ENCODE measurements around the gene TPM1.

The TPM1 gene

GRCh38 chr15:63025460-63025859 is 17.1 kb upstream of the TPM1 start:
- H3K79me2 ChIP-seq: no peaks in the 10 kb centered on the region
- no peak overlapping the region for H3K27ac ChIP-seq
- no peak overlapping the region for H2AFZ ChIP-seq
- H3K4me3 ChIP-seq (ENCODE audit: low read depth, low read length): no peak overlapping the region
- no peaks in the 10 kb centered on the region for H3K27me3 ChIP-seq (ENCODE audit: control insufficient read depth, insufficient read depth, low read length)
- H3K9ac ChIP-seq: no peak overlapping the region
- TF ChIP-seq CTCF (IDR thresholded peaks at IDR 0.05): no peak
- H3K9me3 ChIP-seq (ENCODE audit: control insufficient read depth, low read length): no peaks in the 10 kb centered on the region
- no peak overlapping the region for H3K4me2 ChIP-seq (ENCODE audit: low read length)
- no peaks in the 10 kb centered on the region for H3K36me3 ChIP-seq (ENCODE audit: control insufficient read depth, insufficient read depth, low read length)
- H3K4me1 ChIP-seq: no peaks in the 10 kb centered on the region

GRCh38 chr15:63027646-63028045 is 14.9 kb upstream of the TPM1 start:
- Histone ChIP-seq H3K9ac (no peak overlapping the region), H3K4me2 (ENCODE audit: low read length) (no peak overlapping the region), H3K4me3 (ENCODE audit: low read depth, low read length) (no peak overlapping the region), H3K9me3 (ENCODE audit: control insufficient read depth, low read length) (no peaks in the 10 kb centered on the region), H3K27ac (no peak overlapping the region), H3K4me1 (no peaks in the 10 kb centered on the region), H3K27me3 (ENCODE audit: control insufficient read depth, insufficient read depth, low read length) (no peaks in the 10 kb centered on the region), H2AFZ (no peak overlapping the region), H3K79me2 (no peaks in the 10 kb centered on the region), H3K36me3 (ENCODE audit: control insufficient read depth, insufficient read depth, low read length) (no peaks in the 10 kb centered on the region)
- no peak for TF ChIP-seq CTCF (IDR thresholded peaks at IDR 0.05)

- no peak overlapping the region for H2AFZ ChIP-seq
- H3K79me2 ChIP-seq: no peaks in the 10 kb centered on the region
- H3K36me3 ChIP-seq (ENCODE audit: control insufficient read depth, insufficient read depth, low read length): no peaks in the 10 kb centered on the region
- no peak overlapping the region for H3K27ac ChIP-seq
- H3K4me1 ChIP-seq: no peaks in the 10 kb centered on the region
- no peaks in the 10 kb centered on the region for H3K27me3 ChIP-seq (ENCODE audit: control insufficient read depth, insufficient read depth, low read length)
- no peak for TF ChIP-seq CTCF (IDR thresholded peaks at IDR 0.05)
- H3K4me3 ChIP-seq (ENCODE audit: low read depth, low read length): no peak overlapping the region
- no peak overlapping the region for H3K9ac ChIP-seq
- H3K9me3 ChIP-seq (ENCODE audit: control insufficient read depth, low read length): no peaks in the 10 kb centered on the region
- no peak overlapping the region for H3K4me2 ChIP-seq (ENCODE audit: low read length)
These were observed 14.0 kb upstream of the TPM1 start for GRCh38 chr15:63028442-63029110.

GRCh38 chr15:63029676-63030075 is 12.9 kb upstream of the TPM1 start:
- Histone ChIP-seq H2AFZ (no peak overlapping the region), H3K79me2 (no peaks in the 10 kb centered on the region), H3K9me3 (ENCODE audit: control insufficient read depth, low read length) (no peaks in the 10 kb centered on the region), H3K27ac (no peak overlapping the region), H3K4me2 (ENCODE audit: low read length) (no peak overlapping the region), H3K4me1 (no peaks in the 10 kb centered on the region), H3K9ac (no peak overlapping the region), H3K36me3 (ENCODE audit: control insufficient read depth, insufficient read depth, low read length) (no peaks in the 10 kb centered on the region), H3K27me3 (ENCODE audit: control insufficient read depth, insufficient read depth, low read length) (no peaks in the 10 kb centered on the region), H3K4me3 (ENCODE audit: low read depth, low read length) (no peak overlapping the region)
- no peak for TF ChIP-seq CTCF (IDR thresholded peaks at IDR 0.05)

GRCh38 chr15:63030101-63030551 is 12.4 kb upstream of the TPM1 start:
- Histone ChIP-seq H3K9me3 (ENCODE audit: control insufficient read depth, low read length) (no peaks in the 10 kb centered on the region), H3K4me3 (ENCODE audit: low read depth, low read length) (no peak overlapping the region), H3K9ac (no peak overlapping the region), H3K4me1 (no peaks in the 10 kb centered on the region), H2AFZ (no peak overlapping the region), H3K27me3 (ENCODE audit: control insufficient read depth, insufficient read depth, low read length) (no peaks in the 10 kb centered on the region), H3K36me3 (ENCODE audit: control insufficient read depth, insufficient read depth, low read length) (no peaks in the 10 kb centered on the region), H3K4me2 (ENCODE audit: low read length) (no peak overlapping the region), H3K79me2 (no peaks in the 10 kb centered on the region), H3K27ac (no peak overlapping the region)
- no peak for TF ChIP-seq CTCF (IDR thresholded peaks at IDR 0.05)
